Lower leg skin (tissue), 4 donors: ENCODE data around the gene WDR19. TPM values are rescaled to one million over a fixed set of nuclear protein-coding genes. Genes with fewer than 3 reads are reported as not detected.

Experiments used
- DNase-seq, 2 donors: peaks; one replicate each; pipeline ENCODE4 v3.0.0-alpha.2; 2019; ENCODE audit warnings: low spot score in 2 of 2
- H3K4me3 ChIP-seq: fragments of 200-600 bp; sonication (generic); 2 replicates; pipeline ENCODE4 v1.5.1; 2017; ENCODE audit warnings: mild to moderate bottlenecking, low read depth; ENCODE audit not compliant: poor library complexity, severe bottlenecking
- POLR2A ChIP-seq, 2 donors: fragments of 450-650 bp; IDR thresholded peaks; one replicate each; pipeline ENCODE4 v1.6.1; 2016 to 2017; ENCODE audit warnings: antibody characterized with exemption in 2 of 2, mild to moderate bottlenecking in 1 of 2, moderate library complexity in 1 of 2
- WGBS, 2 donors: methylation state at CpG; one replicate each; pipeline ENCODE4 v1.1.5; 2018; 5-methylcytosine and 5-hydroxymethylcytosine counted together
- intact Hi-C: fragments of 100-400 bp; cut with DNase I; formaldehyde crosslinking; loops from one replicate; pipeline ENCODE4 v1.15.0; 2023; ENCODE audit warnings: low total_unique reads
- total RNA-seq, 4 donors: library from RNA; depleted of rRNA; stranded (reverse); fragments of >200 nt; gene quantifications; one replicate each; pipeline ENCODE4 v1.1.0, GENCODE V29; 2016
- TF ChIP-seq, protein P1 (sequence below), 3 donors: fragments of 450-650 bp; IDR thresholded peaks; one replicate each; pipeline ENCODE4 v1.5.1; 2016; ENCODE audit warnings: antibody characterized with exemption in 3 of 3, mild to moderate bottlenecking in 3 of 3, moderate library complexity in 2 of 3

Gene WDR19
- total RNA-seq, 4 donors from 2014 or later = 16.2 to 49.1 (median 24.6) TPM

GRCh38 chr4:39205476-39205875, 23.1 kb downstream of the WDR19 start:
- DNase-seq = no peak
- H3K4me3 ChIP-seq = no peak overlapping the region
- no peak for TF ChIP-seq POLR2A (IDR thresholded peaks at IDR 0.05)
- TF ChIP-seq, protein P1, sequence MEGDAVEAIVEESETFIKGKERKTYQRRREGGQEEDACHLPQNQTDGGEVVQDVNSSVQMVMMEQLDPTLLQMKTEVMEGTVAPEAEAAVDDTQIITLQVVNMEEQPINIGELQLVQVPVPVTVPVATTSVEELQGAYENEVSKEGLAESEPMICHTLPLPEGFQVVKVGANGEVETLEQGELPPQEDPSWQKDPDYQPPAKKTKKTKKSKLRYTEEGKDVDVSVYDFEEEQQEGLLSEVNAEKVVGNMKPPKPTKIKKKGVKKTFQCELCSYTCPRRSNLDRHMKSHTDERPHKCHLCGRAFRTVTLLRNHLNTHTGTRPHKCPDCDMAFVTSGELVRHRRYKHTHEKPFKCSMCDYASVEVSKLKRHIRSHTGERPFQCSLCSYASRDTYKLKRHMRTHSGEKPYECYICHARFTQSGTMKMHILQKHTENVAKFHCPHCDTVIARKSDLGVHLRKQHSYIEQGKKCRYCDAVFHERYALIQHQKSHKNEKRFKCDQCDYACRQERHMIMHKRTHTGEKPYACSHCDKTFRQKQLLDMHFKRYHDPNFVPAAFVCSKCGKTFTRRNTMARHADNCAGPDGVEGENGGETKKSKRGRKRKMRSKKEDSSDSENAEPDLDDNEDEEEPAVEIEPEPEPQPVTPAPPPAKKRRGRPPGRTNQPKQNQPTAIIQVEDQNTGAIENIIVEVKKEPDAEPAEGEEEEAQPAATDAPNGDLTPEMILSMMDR (IDR thresholded peaks at IDR 0.05) = no peak
- 80 to 90% methylated on average over 3 of the region's 3 CpGs for WGBS, 2 donors
- intact Hi-C loops = no loop called here

DNA sequence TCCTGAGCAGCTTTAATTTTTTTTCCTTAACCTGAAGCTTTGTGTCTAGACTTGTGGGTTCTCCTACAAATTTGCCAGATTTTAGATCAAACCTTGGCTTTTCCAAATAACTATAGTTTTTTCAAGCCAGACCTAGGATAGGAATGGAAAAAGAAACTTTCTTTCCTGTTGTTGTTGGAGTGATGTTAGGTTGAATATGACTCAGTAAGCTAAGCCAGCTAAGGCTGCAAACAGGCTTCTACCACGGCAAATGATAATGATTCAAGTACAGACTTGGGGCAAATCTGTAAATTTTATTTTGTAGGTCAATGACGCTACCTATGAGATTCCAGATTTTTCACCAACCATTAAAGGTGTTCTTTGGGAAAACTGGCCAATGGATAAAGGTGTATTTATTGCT, 45.6 kb downstream of the WDR19 start:
- DNase-seq = no peak
- WGBS, 2 donors = 59 to 92% methylated on average over 2 of the region's 2 CpGs
- TF ChIP-seq POLR2A (IDR thresholded peaks at IDR 0.05) = no peak
- TF ChIP-seq, protein P1 (IDR thresholded peaks at IDR 0.05) = no peak
- intact Hi-C loops = no loop called here
- H3K4me3 ChIP-seq = no peak overlapping the region

DNA sequence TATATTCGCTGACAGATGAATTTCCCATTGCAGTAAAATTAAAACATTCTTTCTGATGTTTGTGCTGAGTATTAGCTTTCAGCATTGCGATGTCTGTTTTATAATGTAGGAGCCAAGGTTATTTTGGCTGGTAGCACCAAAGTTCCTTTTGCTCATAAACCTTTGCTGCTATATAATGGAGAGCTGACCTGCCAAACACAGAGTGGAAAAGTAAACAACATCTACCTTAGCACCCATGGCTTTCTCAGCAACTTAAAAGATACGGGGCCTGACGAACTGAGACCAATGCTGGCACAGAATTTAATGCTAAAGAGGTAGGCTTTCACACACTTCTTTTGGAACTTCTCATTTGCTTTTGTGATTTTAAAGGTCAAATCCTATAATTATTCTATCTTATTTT, 46.0 kb downstream of the WDR19 start:
- DNase-seq = no peak

GRCh38 chr4:39230462-39230861, 48.1 kb downstream of the WDR19 start:
- TF ChIP-seq POLR2A (IDR thresholded peaks at IDR 0.05) = no peak
- TF ChIP-seq, protein P1 (IDR thresholded peaks at IDR 0.05) = no peak
- intact Hi-C loops = no loop called here
- 91 to 95% methylated on average over 2 of the region's 2 CpGs for WGBS, 2 donors
- DNase-seq = no peak
- H3K4me3 ChIP-seq = no peak overlapping the region

More for the DNA sequence above, 46.0 kb downstream of the WDR19 start:
- intact Hi-C loops = no loop called here
- TF ChIP-seq, protein P1 (IDR thresholded peaks at IDR 0.05) = no peak
- no peak for TF ChIP-seq POLR2A (IDR thresholded peaks at IDR 0.05)
- no peak overlapping the region for H3K4me3 ChIP-seq
- WGBS, 2 donors = 83 to 90% methylated on average over 4 of the region's 4 CpGs

GRCh38 chr4:39231660-39232059, 49.3 kb downstream of the WDR19 start:
- DNase-seq = no peak
- TF ChIP-seq POLR2A (IDR thresholded peaks at IDR 0.05) = no peak
- TF ChIP-seq, protein P1 (IDR thresholded peaks at IDR 0.05) = no peak
- H3K4me3 ChIP-seq = no peak overlapping the region
- 95 to 97% methylated on average over 3 of the region's 3 CpGs for WGBS, 2 donors
- intact Hi-C loops = no loop called here

GRCh38 chr4:39232100-39232499, 49.8 kb downstream of the WDR19 start:
- intact Hi-C loops = no loop called here
- DNase-seq = no peak
- H3K4me3 ChIP-seq = no peak overlapping the region
- 78 to 86% methylated on average over 7 of the region's 7 CpGs for WGBS, 2 donors
- TF ChIP-seq, protein P1 (IDR thresholded peaks at IDR 0.05) = no peak
- no peak for TF ChIP-seq POLR2A (IDR thresholded peaks at IDR 0.05)
